Measurements from ENCODE around the gene MEGF6.

Gene MEGF6

GRCh38 chr1:3641816-3642215 is 30.5 kb upstream of the MEGF6 start:
- no peak for TF ChIP-seq CTCF (IDR thresholded peaks at IDR 0.05)
- DNase-seq: no peak
- no peaks in the 10 kb centered on the region for H3K4me1 ChIP-seq
- H3K27ac ChIP-seq: no peak overlapping the region
- no peaks in the 10 kb centered on the region for H3K27me3 ChIP-seq
- no peaks in the 10 kb centered on the region for H3K9me3 ChIP-seq
- peaks cover 53 to 90% (median 54%) of the 10 kb centered on the region in 3 donors for H3K36me3 ChIP-seq
- intact Hi-C loops (cut with DNase I; ENCODE audit: low total_unique reads): no loop called here
- no peak overlapping the region for H3K4me3 ChIP-seq

- Histone ChIP-seq H3K27ac (no peak overlapping the region), H3K36me3 (peaks cover 53 to 90% (median 54%) of the 10 kb centered on the region in 3 donors), H3K4me1 (no peaks in the 10 kb centered on the region), H3K9me3 (no peaks in the 10 kb centered on the region), H3K4me3 (no peak overlapping the region), H3K27me3 (no peaks in the 10 kb centered on the region)
- TF ChIP-seq CTCF (IDR thresholded peaks at IDR 0.05): no peak
- intact Hi-C loops (cut with DNase I; ENCODE audit: low total_unique reads): no loop called here
- DNase-seq: no peak
Observed at GRCh38 chr1:3641046-3641760, 29.9 kb upstream of the MEGF6 start.

- no peak overlapping the region for H3K27ac ChIP-seq
- H3K27me3 ChIP-seq: no peaks in the 10 kb centered on the region
- intact Hi-C loops (cut with DNase I; ENCODE audit: low total_unique reads): no loop called here
- TF ChIP-seq CTCF (IDR thresholded peaks at IDR 0.05): no peak
- H3K36me3 ChIP-seq: peaks cover 51 to 91% (median 55%) of the 10 kb centered on the region in 3 donors
- DNase-seq: no peak
- no peaks in the 10 kb centered on the region for H3K4me1 ChIP-seq
- H3K9me3 ChIP-seq: no peaks in the 10 kb centered on the region
- no peak overlapping the region for H3K4me3 ChIP-seq
Observed at GRCh38 chr1:3640121-3640837, 29.0 kb upstream of the MEGF6 start.

- no peak overlapping the region for H3K27ac ChIP-seq
- H3K4me3 ChIP-seq: no peak overlapping the region
- H3K27me3 ChIP-seq: no peaks in the 10 kb centered on the region
- DNase-seq: no peak
- H3K4me1 ChIP-seq: no peaks in the 10 kb centered on the region
- intact Hi-C loops (cut with DNase I; ENCODE audit: low total_unique reads): no loop called here
- no peaks in the 10 kb centered on the region for H3K9me3 ChIP-seq
- TF ChIP-seq CTCF (IDR thresholded peaks at IDR 0.05): no peak
- H3K36me3 ChIP-seq: peaks cover 55 to 91% (median 63%) of the 10 kb centered on the region in 3 donors
Observed at GRCh38 chr1:3639397-3639911, 28.1 kb upstream of the MEGF6 start.

- H3K27me3 ChIP-seq: no peaks in the 10 kb centered on the region
- H3K9me3 ChIP-seq: no peaks in the 10 kb centered on the region
- H3K4me1 ChIP-seq: no peaks in the 10 kb centered on the region
- intact Hi-C loops (cut with DNase I; ENCODE audit: low total_unique reads): no loop called here
- no peak overlapping the region for H3K4me3 ChIP-seq
- peaks cover 62 to 96% (median 71%) of the 10 kb centered on the region in 3 donors for H3K36me3 ChIP-seq
- TF ChIP-seq CTCF (IDR thresholded peaks at IDR 0.05): no peak
- no peak overlapping the region for H3K27ac ChIP-seq
- no peak for DNase-seq
Observed at GRCh38 chr1:3638676-3639075, 27.4 kb upstream of the MEGF6 start.
